Activated CD4-positive, alpha-beta T cell treated with anti-CD3 and anti-CD28 coated beads, Interleukin-2, amount 10 ng/mL, durations not matched to agents 24 days and 14 days (primary cell): ENCODE data around the gene RPN2. TPM values are rescaled to one million over a fixed set of nuclear protein-coding genes. Genes with fewer than 3 reads are reported as not detected.
"Not testable (repeated sequence)": the region's sequence is repeated elsewhere in the genome, so short reads cannot be mapped to it uniquely, and the experiment has no call there.

Experiments
- DNase-seq: peaks from one replicate; pipeline ENCODE4 v3.0.0; 2022
- H3K27ac Mint-ChIP-seq: one replicate; pipeline ENCODE4 v1.8.0; 2022; ENCODE audit warnings: mild to moderate bottlenecking, mixed read lengths
- H3K27me3 Mint-ChIP-seq: one replicate; pipeline ENCODE4 v1.8.0; 2022; ENCODE audit warnings: mixed read lengths
- H3K36me3 Mint-ChIP-seq: one replicate; pipeline ENCODE4 v1.8.0; 2022; ENCODE audit warnings: low read depth, mild to moderate bottlenecking, mixed read lengths
- H3K4me1 Mint-ChIP-seq: one replicate; pipeline ENCODE4 v1.8.0; 2021; ENCODE audit warnings: mixed read lengths
- H3K4me3 Mint-ChIP-seq: one replicate; pipeline ENCODE4 v1.8.0; 2022; ENCODE audit warnings: mild to moderate bottlenecking, moderate library complexity, mixed read lengths
- H3K9me3 Mint-ChIP-seq: one replicate; pipeline ENCODE4 v1.8.0; 2021; ENCODE audit warnings: mixed read lengths
- intact Hi-C: fragments of 100-400 bp; cut with micrococcal nuclease; formaldehyde crosslinking; loops from one replicate; pipeline ENCODE4 v1.15.1; 2023
- total RNA-seq: library from RNA; stranded (reverse); gene quantifications from 2 replicates; pipeline ENCODE4 v1.2.3, GENCODE V29; 2022

Gene RPN2
- 208 and 213 TPM in 2 replicates for total RNA-seq

DNA sequence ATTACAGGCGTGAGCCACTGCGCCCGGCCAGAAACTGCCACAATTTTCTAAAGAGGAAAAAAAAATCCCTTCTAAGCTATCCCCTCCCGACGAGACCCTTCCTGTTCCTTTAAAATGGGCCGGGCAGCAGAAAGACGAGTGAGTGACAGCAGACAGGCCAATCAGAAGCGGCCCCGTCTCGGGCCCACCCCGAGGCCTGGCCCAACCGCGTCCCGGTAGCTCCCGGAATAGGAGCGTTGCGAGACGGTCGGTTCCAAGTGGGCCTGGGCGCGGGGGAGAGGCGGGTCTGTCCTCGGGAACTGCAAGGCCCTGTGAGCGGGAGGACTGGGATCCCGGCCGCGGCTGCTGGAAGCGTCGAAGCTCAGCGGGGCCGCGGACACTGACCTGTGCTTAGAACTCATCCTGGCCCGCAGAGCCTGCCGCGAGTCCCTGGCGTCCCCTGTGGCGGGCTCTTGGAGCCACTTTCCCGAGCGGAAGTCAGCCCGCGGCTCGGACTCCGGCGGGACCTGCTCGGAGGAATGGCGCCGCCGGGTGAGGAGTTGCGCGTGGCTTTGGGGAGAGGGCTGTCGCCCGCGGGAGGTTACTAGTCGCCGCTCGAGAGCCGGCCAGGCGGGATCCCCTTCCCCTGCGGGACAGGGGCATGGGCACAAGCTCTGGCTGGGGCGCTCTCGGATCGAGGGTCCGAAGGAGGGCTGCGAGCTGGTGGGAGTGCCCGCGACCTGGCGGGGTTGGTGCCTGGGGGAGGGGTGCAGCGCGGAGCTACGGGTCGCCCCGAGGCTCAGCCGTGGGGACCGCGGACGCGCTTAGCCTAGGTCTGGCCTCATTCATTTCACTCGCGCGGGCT lies at the start of gene RPN2, which contains the start of gene MROH8:
RPN2 (plus strand) TSS at position 492 of the 844 bp plus-strand sequence; CDS start at position 519, 27 bp downstream.
MROH8 (minus strand) TSS at position 710 of the 844 bp plus-strand sequence.
- Mint-ChIP-seq H3K9me3 (no peaks in the 10 kb centered on the region), H3K4me3 (peak within 1 kb of the TSS; percentile 92), H3K4me1 (peaks cover 26% of the 10 kb centered on the region), H3K27ac (peak within 1 kb of the TSS; percentile 93), H3K27me3 (peaks cover 6% of the 10 kb centered on the region), H3K36me3 (peaks cover 21% of the 10 kb centered on the region)
- peak; percentile 98 for DNase-seq
- intact Hi-C loops: loop anchor here (1.0 to 2.0 kb wide), 2 partner anchors 84 to 170 kb away; partner anchors contain the start of gene RBL1

DNA sequence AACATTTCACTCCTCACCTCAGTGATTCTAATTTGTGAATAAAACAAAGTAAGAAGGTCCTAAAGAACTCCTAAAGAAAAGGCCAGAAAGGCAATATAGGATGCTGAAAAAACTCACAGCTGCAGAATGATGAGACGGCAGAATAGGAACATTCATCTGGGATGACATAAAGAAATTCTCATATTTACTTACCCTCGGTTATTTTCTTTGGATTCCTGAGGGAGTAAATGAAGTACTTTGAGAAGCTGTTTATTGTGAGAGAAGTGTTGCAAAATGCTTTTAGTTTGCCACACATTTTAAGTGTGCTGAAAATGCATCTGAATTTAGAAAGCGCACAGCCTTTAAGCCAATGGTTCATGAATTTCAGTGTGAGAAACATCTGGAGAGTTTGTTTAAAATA lies 47.6 kb upstream of the RPN2 start:
- no peaks in the 10 kb centered on the region for H3K36me3 Mint-ChIP-seq
- DNase-seq: no peak
- intact Hi-C loops: no loop called here
- no peak overlapping the region for H3K4me3 Mint-ChIP-seq
- no peak overlapping the region for H3K27ac Mint-ChIP-seq
- peaks cover 3% of the 10 kb centered on the region for H3K4me1 Mint-ChIP-seq
- peaks cover 13% of the 10 kb centered on the region for H3K27me3 Mint-ChIP-seq
- no peaks in the 10 kb centered on the region for H3K9me3 Mint-ChIP-seq

DNA sequence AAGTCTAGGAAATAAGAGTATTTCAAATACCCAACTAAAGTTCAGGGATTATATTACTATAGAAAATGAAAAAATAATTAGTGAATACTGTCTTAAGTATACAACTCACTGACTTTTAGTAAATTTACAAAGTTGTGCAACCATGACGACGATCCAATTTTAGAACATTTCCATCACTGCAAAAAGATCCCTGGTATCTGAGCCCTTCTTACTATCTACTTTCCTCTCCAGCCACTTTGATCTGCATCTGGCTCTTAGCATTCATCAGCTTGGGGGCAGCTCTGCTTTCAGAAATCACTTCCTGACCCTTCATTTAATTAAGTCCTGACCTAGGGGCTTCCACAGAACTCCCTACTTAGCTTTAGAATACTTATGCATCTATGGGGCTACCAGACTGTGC lies 45.2 kb upstream of the RPN2 start:
- intact Hi-C loops: no loop called here
- no peaks in the 10 kb centered on the region for H3K36me3 Mint-ChIP-seq
- DNase-seq: no peak
- H3K27me3 Mint-ChIP-seq: peaks cover 13% of the 10 kb centered on the region
- H3K4me3 Mint-ChIP-seq: no peak overlapping the region
- H3K27ac Mint-ChIP-seq: no peak overlapping the region
- peaks cover 3% of the 10 kb centered on the region for H3K4me1 Mint-ChIP-seq
- no peaks in the 10 kb centered on the region for H3K9me3 Mint-ChIP-seq

- H3K27ac Mint-ChIP-seq: no peak overlapping the region
- peaks cover 10% of the 10 kb centered on the region for H3K27me3 Mint-ChIP-seq
- no peaks in the 10 kb centered on the region for H3K4me1 Mint-ChIP-seq
- H3K4me3 Mint-ChIP-seq: no peak overlapping the region
- no peaks in the 10 kb centered on the region for H3K36me3 Mint-ChIP-seq
- DNase-seq: no peak
- intact Hi-C loops: no loop called here
- H3K9me3 Mint-ChIP-seq: no peaks in the 10 kb centered on the region
Measured at GRCh38 chr20:37137547-37137946, 41.6 kb upstream of the RPN2 start.

DNA sequence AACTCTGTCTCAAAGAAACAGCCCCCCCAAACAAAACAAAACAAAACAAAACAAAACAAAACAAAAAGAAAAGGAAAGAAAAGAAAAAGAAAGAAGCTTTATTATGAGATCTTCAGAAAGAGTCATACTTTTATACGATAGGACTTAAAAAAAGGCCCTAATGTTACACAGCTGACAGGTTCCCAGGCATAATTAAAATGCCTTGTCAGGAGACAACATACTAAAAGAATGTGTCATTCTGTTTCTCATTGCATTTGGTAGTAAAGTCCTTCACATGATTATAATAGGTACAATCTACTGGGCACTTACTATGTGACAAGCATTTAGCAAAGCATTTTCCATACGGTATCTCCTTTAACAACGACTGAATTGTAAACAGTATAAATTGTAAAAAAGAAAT lies 36.4 kb upstream of the RPN2 start:
- intact Hi-C loops: no loop called here
- H3K27ac Mint-ChIP-seq: no peak overlapping the region
- peaks cover 2% of the 10 kb centered on the region for H3K27me3 Mint-ChIP-seq
- DNase-seq: no peak
- H3K36me3 Mint-ChIP-seq: no peaks in the 10 kb centered on the region
- no peak overlapping the region for H3K4me3 Mint-ChIP-seq
- no peaks in the 10 kb centered on the region for H3K4me1 Mint-ChIP-seq
- no peaks in the 10 kb centered on the region for H3K9me3 Mint-ChIP-seq

GRCh38 chr20:37144856-37145404 lies 34.2 kb upstream of the RPN2 start:
- Mint-ChIP-seq H3K27ac (no peak overlapping the region), H3K27me3 (no peaks in the 10 kb centered on the region), H3K36me3 (no peaks in the 10 kb centered on the region), H3K4me3 (no peak overlapping the region), H3K4me1 (no peaks in the 10 kb centered on the region), H3K9me3 (no peaks in the 10 kb centered on the region)
- intact Hi-C loops: no loop called here
- DNase-seq: no peak

DNA sequence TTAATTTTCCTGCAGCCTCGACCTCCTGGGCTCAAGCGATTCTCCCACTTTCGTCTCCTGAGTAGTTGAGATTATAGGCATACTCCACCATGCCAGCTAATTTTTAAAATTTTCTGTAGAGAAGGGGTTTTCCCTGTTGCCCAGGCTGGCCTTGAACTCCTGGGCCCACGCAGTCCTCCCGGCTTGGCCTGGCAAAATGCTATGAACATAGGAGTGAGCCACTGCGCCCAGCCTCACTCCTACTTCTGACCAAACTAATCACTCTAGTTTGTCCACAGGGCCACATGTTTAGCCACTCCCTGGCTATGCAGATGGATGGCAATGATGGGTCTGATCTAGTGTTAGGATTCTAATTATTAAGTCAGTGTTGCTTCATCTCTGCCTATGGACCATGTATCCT lies 31.9 kb upstream of the RPN2 start:
- Mint-ChIP-seq H3K27ac (no peak overlapping the region), H3K9me3 (no peaks in the 10 kb centered on the region), H3K36me3 (no peaks in the 10 kb centered on the region), H3K27me3 (no peaks in the 10 kb centered on the region), H3K4me1 (no peaks in the 10 kb centered on the region), H3K4me3 (no peak overlapping the region)
- intact Hi-C loops: no loop called here
- no peak for DNase-seq

DNA sequence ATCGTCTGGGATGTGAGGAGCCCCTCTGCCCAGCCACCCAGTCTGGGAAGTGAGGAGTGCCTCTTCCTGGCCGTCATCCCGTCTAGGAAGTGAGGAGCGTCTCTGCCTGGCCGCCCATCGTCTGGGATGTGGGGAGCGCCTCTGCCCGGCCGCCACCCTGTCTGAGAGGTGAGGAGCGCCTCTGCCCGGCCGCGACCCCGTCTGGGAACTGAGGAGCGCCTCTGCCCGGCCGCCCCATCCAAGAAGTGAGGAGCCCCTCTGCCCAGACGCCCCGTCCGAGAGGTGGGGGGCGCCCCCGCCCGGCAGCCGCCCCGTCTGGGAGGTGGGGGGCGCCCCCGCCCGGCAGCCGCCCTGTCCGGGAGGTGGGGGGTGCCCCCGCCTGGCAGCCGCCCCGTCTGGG lies 28.3 kb upstream of the RPN2 start:
- intact Hi-C loops, H3K36me3 Mint-ChIP-seq, DNase-seq, H3K27me3 Mint-ChIP-seq, H3K9me3 Mint-ChIP-seq, H3K27ac Mint-ChIP-seq, H3K4me1 Mint-ChIP-seq, H3K4me3 Mint-ChIP-seq: not testable (repeated sequence)

DNA sequence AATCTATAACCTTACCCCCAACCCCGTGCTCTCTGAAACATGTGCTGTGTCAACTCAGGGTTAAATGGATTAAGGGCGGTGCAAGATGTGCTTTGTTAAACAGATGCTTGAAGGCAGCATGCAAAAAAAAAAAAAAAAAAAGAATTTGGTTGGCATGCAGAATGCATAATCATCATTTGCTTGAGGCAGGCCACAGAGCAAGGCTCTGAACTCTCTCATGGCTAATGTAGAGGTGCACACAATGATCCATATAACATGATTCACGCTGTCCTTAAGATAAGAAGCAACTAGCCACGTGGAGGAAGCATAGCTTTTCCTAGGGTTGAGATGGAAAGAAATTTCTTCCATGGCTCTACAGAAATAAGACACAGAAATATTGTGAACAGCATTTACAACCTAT lies 27.6 kb upstream of the RPN2 start:
- H3K4me1 Mint-ChIP-seq: no peaks in the 10 kb centered on the region
- H3K27ac Mint-ChIP-seq: no peak overlapping the region
- no peaks in the 10 kb centered on the region for H3K36me3 Mint-ChIP-seq
- no peak for DNase-seq
- no peaks in the 10 kb centered on the region for H3K27me3 Mint-ChIP-seq
- intact Hi-C loops: no loop called here
- no peak overlapping the region for H3K4me3 Mint-ChIP-seq
- no peaks in the 10 kb centered on the region for H3K9me3 Mint-ChIP-seq

DNA sequence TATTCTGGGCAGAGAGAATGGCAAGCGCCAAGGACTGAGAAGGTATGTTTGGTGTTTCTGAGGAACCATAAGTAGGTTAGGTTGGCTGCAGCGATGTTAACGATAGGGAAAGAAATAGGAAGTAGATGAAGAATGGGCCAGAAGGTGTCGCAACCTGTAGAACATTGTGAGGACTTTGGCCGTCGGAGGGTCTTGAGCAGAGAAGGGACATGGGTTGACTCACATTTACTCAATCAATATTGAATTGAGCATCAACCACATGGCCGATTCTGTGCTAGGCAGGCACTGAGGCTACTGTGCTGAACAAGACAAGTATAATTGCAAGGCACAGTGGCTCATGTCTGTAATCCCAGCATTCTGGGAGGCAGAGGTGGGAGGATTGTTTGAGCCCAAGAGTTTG lies 26.8 kb upstream of the RPN2 start:
- H3K27ac Mint-ChIP-seq: no peak overlapping the region
- DNase-seq: no peak
- no peaks in the 10 kb centered on the region for H3K9me3 Mint-ChIP-seq
- H3K4me3 Mint-ChIP-seq: no peak overlapping the region
- intact Hi-C loops: no loop called here
- H3K36me3 Mint-ChIP-seq: no peaks in the 10 kb centered on the region
- H3K27me3 Mint-ChIP-seq: no peaks in the 10 kb centered on the region
- H3K4me1 Mint-ChIP-seq: no peaks in the 10 kb centered on the region

- H3K4me1 Mint-ChIP-seq: no peaks in the 10 kb centered on the region
Measured at GRCh38 chr20:37154684-37155298, 24.3 kb upstream of the RPN2 start.

GRCh38 chr20:37155987-37156386 lies 23.1 kb upstream of the RPN2 start:
- H3K4me1 Mint-ChIP-seq: no peaks in the 10 kb centered on the region
- H3K27ac Mint-ChIP-seq: no peak overlapping the region
- H3K4me3 Mint-ChIP-seq: no peak overlapping the region
- H3K36me3 Mint-ChIP-seq: no peaks in the 10 kb centered on the region
- no peaks in the 10 kb centered on the region for H3K9me3 Mint-ChIP-seq
- no peaks in the 10 kb centered on the region for H3K27me3 Mint-ChIP-seq
- intact Hi-C loops: no loop called here
- DNase-seq: no peak

More at GRCh38 chr20:37154684-37155298, 24.3 kb upstream of the RPN2 start:
- Mint-ChIP-seq H3K36me3 (no peaks in the 10 kb centered on the region), H3K9me3 (no peaks in the 10 kb centered on the region), H3K4me3 (no peak overlapping the region), H3K27me3 (no peaks in the 10 kb centered on the region), H3K27ac (no peak overlapping the region)
- no peak for DNase-seq
- intact Hi-C loops: no loop called here

- H3K4me3 Mint-ChIP-seq: no peak overlapping the region
- H3K9me3 Mint-ChIP-seq: no peaks in the 10 kb centered on the region
- H3K4me1 Mint-ChIP-seq: no peaks in the 10 kb centered on the region
- no peak overlapping the region for H3K27ac Mint-ChIP-seq
- intact Hi-C loops: no loop called here
- peaks cover 8% of the 10 kb centered on the region for H3K27me3 Mint-ChIP-seq
- DNase-seq: no peak
- no peaks in the 10 kb centered on the region for H3K36me3 Mint-ChIP-seq
Measured at GRCh38 chr20:37158248-37158647, 20.9 kb upstream of the RPN2 start.

- Mint-ChIP-seq H3K9me3 (no peaks in the 10 kb centered on the region), H3K36me3 (no peaks in the 10 kb centered on the region), H3K27me3 (peaks cover 13% of the 10 kb centered on the region), H3K4me1 (no peaks in the 10 kb centered on the region), H3K4me3 (no peak overlapping the region), H3K27ac (no peak overlapping the region)
- intact Hi-C loops: no loop called here
- no peak for DNase-seq
Measured at GRCh38 chr20:37160683-37161082, 18.4 kb upstream of the RPN2 start.
